Activated CD8-positive, alpha-beta T cell treated with anti-CD3 and anti-CD28 coated beads for 36 hours (primary cell): ENCODE measurements around the gene TUBGCP2. TPM values are rescaled to one million over a fixed set of nuclear protein-coding genes. Genes with fewer than 3 reads are reported as not detected.
A peak's percentile ranks its signal among the peaks of the same experiment; 100 is the strongest.

ENCODE experiments used
- ATAC-seq: fragments of 200-7000 bp; cut with Tn5 transposase; one replicate; pipeline ENCODE4 v1.10.0; 2021; ENCODE audit warnings: mild to moderate bottlenecking, moderate library complexity
- CTCF ChIA-PET: fragments of 350-600 bp; sonication (Branson Sonifier 250); formaldehyde crosslinking; loops from one replicate; lab custom pipeline; 2021; ENCODE audit warnings: antibody characterized with exemption; lab: Charles Lee
- POLR2A ChIA-PET: fragments of 350-600 bp; sonication (Branson Sonifier 250); formaldehyde crosslinking; loops from one replicate; lab custom pipeline; 2021; ENCODE audit warnings: antibody characterized with exemption; lab: Charles Lee
- DNase-seq: peaks from one replicate; pipeline ENCODE4 v3.0.0-alpha.2; 2020
- H3K27ac Mint-ChIP-seq: one replicate; pipeline ENCODE4 v1.8.0; 2021; ENCODE audit warnings: mild to moderate bottlenecking, mixed read lengths
- H3K27me3 Mint-ChIP-seq: one replicate; pipeline ENCODE4 v1.8.0; 2021; ENCODE audit warnings: mixed read lengths
- H3K36me3 Mint-ChIP-seq: one replicate; pipeline ENCODE4 v1.8.0; 2021; ENCODE audit warnings: low read depth, mixed read lengths
- H3K4me1 Mint-ChIP-seq: one replicate; pipeline ENCODE4 v1.8.0; 2021; ENCODE audit warnings: low read depth, mixed read lengths
- H3K4me3 Mint-ChIP-seq: one replicate; pipeline ENCODE4 v1.8.0; 2021; ENCODE audit warnings: mild to moderate bottlenecking, moderate library complexity, mixed read lengths
- H3K9me3 Mint-ChIP-seq: one replicate; pipeline ENCODE4 v1.8.0; 2021; ENCODE audit warnings: mixed read lengths
- intact Hi-C: fragments of 100-400 bp; cut with micrococcal nuclease; formaldehyde crosslinking; loops from one replicate; pipeline ENCODE4 v1.10.0; 2022
- total RNA-seq, 2 experiments: library from RNA; stranded (reverse); gene quantifications; one replicate each; pipeline ENCODE4 v1.2.3, GENCODE V29; 2021
- TF ChIP-seq, protein P1 (sequence below): fragments of 200-600 bp; IDR thresholded peaks from one replicate; pipeline ENCODE4 v1.8.0; 2022; ENCODE audit warnings: antibody characterized with exemption, mild to moderate bottlenecking

TUBGCP2 gene
- total RNA-seq, 2 experiments from 2014 or later: 54.1 to 57.5 TPM

DNA sequence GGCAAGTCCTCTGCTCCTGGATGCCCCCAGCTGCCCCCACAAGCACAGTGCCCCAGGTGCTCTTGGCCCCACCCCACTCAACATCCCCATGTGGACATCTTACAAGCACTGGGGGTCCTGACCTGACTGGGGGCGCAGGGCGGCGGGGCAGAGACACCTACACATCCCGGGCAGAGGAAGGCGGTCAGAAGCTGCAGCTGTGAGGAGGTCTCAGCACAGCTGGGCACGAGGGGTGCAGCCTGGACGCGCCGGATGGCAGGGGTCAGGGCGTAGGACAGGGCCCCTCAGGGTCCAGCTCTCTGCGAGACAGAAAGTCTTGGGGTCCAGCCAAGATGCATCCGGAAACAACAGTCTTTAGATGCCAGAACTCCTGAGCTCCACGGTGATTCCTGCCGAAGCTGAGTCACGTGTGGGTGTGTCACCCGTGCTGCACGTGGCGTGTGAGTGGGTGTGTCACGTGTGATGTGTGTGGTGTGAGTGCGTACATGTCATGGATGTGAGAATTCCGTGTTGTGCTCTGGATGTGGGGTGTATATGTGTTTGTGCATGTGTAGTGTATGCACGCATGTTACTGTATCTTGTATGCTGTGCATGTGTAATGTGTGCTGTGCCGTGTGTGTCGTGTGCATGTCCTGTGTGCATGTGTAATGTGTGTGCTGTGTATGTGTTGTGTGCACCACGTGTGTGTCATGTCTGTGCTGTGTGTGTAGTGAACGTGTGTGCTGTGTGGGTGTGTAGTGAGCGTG lies 65.9 kb downstream of the TUBGCP2 start:
- CTCF ChIA-PET: no interaction called here
- POLR2A ChIA-PET: interaction anchor here (1.2 kb wide), 1 partner anchor 9 kb away, joined by 3 read pairs; no protein-coding TSS in a partner anchor
- Mint-ChIP-seq H3K4me1 (peaks cover 16% of the 10 kb centered on the region), H3K36me3 (no peaks in the 10 kb centered on the region), H3K27ac (no peak overlapping the region), H3K9me3 (no peaks in the 10 kb centered on the region), H3K27me3 (peaks cover 39% of the 10 kb centered on the region), H3K4me3 (no peak overlapping the region)
- DNase-seq (no peak), ATAC-seq (no peak)
- intact Hi-C loops: no loop called here
- TF ChIP-seq, protein P1, sequence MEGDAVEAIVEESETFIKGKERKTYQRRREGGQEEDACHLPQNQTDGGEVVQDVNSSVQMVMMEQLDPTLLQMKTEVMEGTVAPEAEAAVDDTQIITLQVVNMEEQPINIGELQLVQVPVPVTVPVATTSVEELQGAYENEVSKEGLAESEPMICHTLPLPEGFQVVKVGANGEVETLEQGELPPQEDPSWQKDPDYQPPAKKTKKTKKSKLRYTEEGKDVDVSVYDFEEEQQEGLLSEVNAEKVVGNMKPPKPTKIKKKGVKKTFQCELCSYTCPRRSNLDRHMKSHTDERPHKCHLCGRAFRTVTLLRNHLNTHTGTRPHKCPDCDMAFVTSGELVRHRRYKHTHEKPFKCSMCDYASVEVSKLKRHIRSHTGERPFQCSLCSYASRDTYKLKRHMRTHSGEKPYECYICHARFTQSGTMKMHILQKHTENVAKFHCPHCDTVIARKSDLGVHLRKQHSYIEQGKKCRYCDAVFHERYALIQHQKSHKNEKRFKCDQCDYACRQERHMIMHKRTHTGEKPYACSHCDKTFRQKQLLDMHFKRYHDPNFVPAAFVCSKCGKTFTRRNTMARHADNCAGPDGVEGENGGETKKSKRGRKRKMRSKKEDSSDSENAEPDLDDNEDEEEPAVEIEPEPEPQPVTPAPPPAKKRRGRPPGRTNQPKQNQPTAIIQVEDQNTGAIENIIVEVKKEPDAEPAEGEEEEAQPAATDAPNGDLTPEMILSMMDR: no peak

DNA sequence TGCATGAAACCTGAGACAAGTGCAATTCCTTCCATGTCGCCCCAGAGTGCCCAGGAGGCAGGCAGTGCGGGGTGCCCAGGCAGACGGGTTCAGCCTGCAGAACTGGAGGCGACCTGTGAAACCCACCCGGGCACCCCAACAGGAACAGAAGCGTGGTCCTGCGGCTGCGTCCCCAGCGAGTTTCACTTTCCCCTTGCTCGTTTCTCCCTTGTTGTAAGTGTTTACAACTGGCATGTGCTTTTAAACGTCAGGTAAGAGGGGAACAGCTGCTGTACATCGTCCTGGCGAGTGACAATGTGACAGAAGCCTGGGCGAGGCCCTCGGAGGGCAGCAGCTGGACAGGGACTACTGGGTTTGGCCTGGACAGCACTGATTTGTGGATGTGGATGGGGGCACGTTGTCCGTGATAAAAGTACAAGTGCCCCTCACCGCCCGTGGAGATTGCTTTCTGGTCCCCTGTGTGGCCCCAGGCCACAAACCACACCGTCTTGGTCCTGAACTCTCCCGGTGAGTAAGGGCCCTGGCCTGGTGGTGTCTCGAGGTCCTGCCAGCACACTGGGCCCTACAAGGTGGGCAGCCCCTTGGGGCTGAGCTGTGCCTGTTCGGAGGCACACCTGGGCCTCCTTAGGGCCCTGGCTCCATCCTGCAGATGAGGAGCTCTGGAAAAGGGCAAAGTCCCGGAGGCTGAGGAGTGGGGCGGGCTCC lies 67.0 kb downstream of the TUBGCP2 start:
- TF ChIP-seq, protein P1: no peak
- Mint-ChIP-seq H3K27me3 (peaks cover 39% of the 10 kb centered on the region), H3K36me3 (no peaks in the 10 kb centered on the region), H3K9me3 (no peaks in the 10 kb centered on the region), H3K4me1 (peaks cover 16% of the 10 kb centered on the region), H3K27ac (no peak overlapping the region), H3K4me3 (peak overlapping the region; percentile 42)
- intact Hi-C loops: no loop called here
- peak; percentile 39 for DNase-seq
- ChIA-PET POLR2A (interaction anchor here (1.2 kb wide), 1 partner anchor 8 kb away, joined by 3 read pairs; no protein-coding TSS in a partner anchor), CTCF (no interaction called here)
- no peak for ATAC-seq

DNA sequence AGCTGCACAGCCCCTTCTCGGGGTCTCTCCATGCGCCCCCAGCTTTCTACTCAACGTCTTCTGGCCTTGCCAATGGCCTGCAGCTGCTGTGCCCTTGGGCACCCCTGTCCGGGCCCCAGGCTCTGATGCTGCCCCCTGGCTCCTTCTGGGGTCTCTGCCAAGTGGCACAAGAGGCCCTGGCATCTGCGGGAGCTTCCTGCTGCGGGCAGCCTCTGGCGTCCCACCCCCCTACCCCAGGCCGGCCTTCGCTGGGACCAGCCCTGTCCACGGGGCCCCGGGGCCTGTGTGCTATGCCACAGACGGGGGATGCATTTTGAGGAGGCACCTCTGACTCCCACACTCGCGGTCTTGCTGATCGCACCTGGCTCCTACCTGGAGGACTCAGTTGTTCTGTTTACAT lies 68.7 kb downstream of the TUBGCP2 start:
- no peak for ATAC-seq
- intact Hi-C loops: no loop called here
- Mint-ChIP-seq H3K4me3 (no peak overlapping the region), H3K4me1 (peaks cover 18% of the 10 kb centered on the region), H3K9me3 (no peaks in the 10 kb centered on the region), H3K36me3 (no peaks in the 10 kb centered on the region), H3K27me3 (peaks cover 40% of the 10 kb centered on the region), H3K27ac (no peak overlapping the region)
- ChIA-PET CTCF (no interaction called here), POLR2A (no interaction called here)
- TF ChIP-seq, protein P1: no peak
- DNase-seq: no peak

DNA sequence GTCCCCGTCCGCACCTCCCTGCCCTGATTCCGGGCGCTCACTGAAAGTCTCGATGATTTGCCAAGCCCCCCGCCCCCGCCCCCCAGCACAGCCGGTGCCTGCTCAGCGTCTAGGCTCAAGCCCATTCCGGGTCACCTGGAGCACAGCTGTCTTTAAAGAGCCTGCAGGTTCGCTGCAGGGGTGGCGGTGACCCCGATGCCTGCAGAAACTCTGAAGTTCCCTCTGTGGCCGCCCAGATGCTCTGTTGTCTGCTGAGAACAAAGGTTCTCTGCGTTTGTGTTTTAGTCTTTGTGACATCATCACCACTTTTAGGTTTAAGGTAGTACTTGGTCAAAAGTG lies 70.2 kb downstream of the TUBGCP2 start:
- DNase-seq (no peak), ATAC-seq (no peak)
- Mint-ChIP-seq H3K36me3 (no peaks in the 10 kb centered on the region), H3K27ac (no peak overlapping the region), H3K9me3 (no peaks in the 10 kb centered on the region), H3K4me3 (no peak overlapping the region), H3K27me3 (peaks cover 48% of the 10 kb centered on the region), H3K4me1 (peaks cover 20% of the 10 kb centered on the region)
- POLR2A ChIA-PET: no interaction called here
- TF ChIP-seq, protein P1: no peak
- CTCF ChIA-PET: no interaction called here
- intact Hi-C loops: no loop called here
